ENCODE measurements around the gene FAM81B.

- TF ChIP-seq GATA3 (IDR thresholded peaks at IDR 0.05; ENCODE audit: low read depth, low read length): no peak
- TF ChIP-seq GATA2 (IDR thresholded peaks at IDR 0.05; ENCODE audit: low read depth, low read length): no peak
Observed at GRCh38 chr5:95352691-95353090, 38.5 kb upstream of the FAM81B start.
